Endothelial cell (in vitro differentiated cells): Measurements from ENCODE around the gene FARP1. TPM values are rescaled to one million over a fixed set of nuclear protein-coding genes. Genes with fewer than 3 reads are reported as not detected.

Experiments used
- DNase-seq: peaks from one replicate; pipeline ENCODE4 v3.0.0; 2021; ENCODE audit warnings: low spot score
- H3K27ac Mint-ChIP-seq: one replicate; pipeline ENCODE4 v1.8.0; 2021; ENCODE audit warnings: mixed read lengths, inconsistent platforms; ENCODE audit not compliant: unreplicated experiment
- H3K27me3 Mint-ChIP-seq: one replicate; pipeline ENCODE4 v1.8.0; 2021; ENCODE audit warnings: mild to moderate bottlenecking, moderate library complexity, mixed read lengths, inconsistent platforms; ENCODE audit not compliant: unreplicated experiment
- H3K36me3 Mint-ChIP-seq: one replicate; pipeline ENCODE4 v1.8.0; 2021; ENCODE audit warnings: mild to moderate bottlenecking, low read depth, mixed read lengths, inconsistent platforms; ENCODE audit not compliant: unreplicated experiment
- H3K4me1 Mint-ChIP-seq: one replicate; pipeline ENCODE4 v1.8.0; 2021; ENCODE audit warnings: mild to moderate bottlenecking, mixed read lengths, inconsistent platforms; ENCODE audit not compliant: unreplicated experiment
- H3K4me3 Mint-ChIP-seq: one replicate; pipeline ENCODE4 v1.8.0; 2021; ENCODE audit warnings: mild to moderate bottlenecking, mixed read lengths, inconsistent platforms; ENCODE audit not compliant: unreplicated experiment
- H3K9me3 Mint-ChIP-seq: one replicate; pipeline ENCODE4 v1.8.0; 2021; ENCODE audit warnings: mixed read lengths, inconsistent platforms; ENCODE audit not compliant: unreplicated experiment
- total RNA-seq: library from RNA; stranded (reverse); fragmentation: NEBNext Ultra II Directional; extraction: Animal tissue kit (Norgen Biotek cat#: 25700); gene quantifications from one replicate; pipeline ENCODE4 v1.2.1, GENCODE V29; 2021; ENCODE audit not compliant: unreplicated experiment
- TF ChIP-seq, protein P1 (sequence below): fragments of 200-600 bp; sonication (generic); IDR thresholded peaks from one replicate; pipeline ENCODE4 v1.5.0; 2021; ENCODE audit warnings: antibody characterized with exemption; ENCODE audit not compliant: unreplicated experiment

Gene FARP1
- total RNA-seq, 1 donor from 2014 or later: 167 TPM

GRCh38 chr13:98358937-98359336, 216.0 kb downstream of the FARP1 start:
- H3K36me3 Mint-ChIP-seq: no peaks in the 10 kb centered on the region
- H3K4me3 Mint-ChIP-seq: no peak overlapping the region
- no peak for DNase-seq
- H3K9me3 Mint-ChIP-seq: no peaks in the 10 kb centered on the region
- no peaks in the 10 kb centered on the region for H3K27me3 Mint-ChIP-seq
- H3K27ac Mint-ChIP-seq: no peak overlapping the region
- H3K4me1 Mint-ChIP-seq: peaks cover 6% of the 10 kb centered on the region
- TF ChIP-seq, protein P1, sequence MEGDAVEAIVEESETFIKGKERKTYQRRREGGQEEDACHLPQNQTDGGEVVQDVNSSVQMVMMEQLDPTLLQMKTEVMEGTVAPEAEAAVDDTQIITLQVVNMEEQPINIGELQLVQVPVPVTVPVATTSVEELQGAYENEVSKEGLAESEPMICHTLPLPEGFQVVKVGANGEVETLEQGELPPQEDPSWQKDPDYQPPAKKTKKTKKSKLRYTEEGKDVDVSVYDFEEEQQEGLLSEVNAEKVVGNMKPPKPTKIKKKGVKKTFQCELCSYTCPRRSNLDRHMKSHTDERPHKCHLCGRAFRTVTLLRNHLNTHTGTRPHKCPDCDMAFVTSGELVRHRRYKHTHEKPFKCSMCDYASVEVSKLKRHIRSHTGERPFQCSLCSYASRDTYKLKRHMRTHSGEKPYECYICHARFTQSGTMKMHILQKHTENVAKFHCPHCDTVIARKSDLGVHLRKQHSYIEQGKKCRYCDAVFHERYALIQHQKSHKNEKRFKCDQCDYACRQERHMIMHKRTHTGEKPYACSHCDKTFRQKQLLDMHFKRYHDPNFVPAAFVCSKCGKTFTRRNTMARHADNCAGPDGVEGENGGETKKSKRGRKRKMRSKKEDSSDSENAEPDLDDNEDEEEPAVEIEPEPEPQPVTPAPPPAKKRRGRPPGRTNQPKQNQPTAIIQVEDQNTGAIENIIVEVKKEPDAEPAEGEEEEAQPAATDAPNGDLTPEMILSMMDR: no peak

GRCh38 chr13:98360545-98360944, 217.7 kb downstream of the FARP1 start:
- Mint-ChIP-seq H3K4me1 (peaks cover 8% of the 10 kb centered on the region), H3K9me3 (no peaks in the 10 kb centered on the region), H3K36me3 (no peaks in the 10 kb centered on the region), H3K27ac (no peak overlapping the region), H3K27me3 (no peaks in the 10 kb centered on the region), H3K4me3 (no peak overlapping the region)
- TF ChIP-seq, protein P1: no peak
- DNase-seq: no peak

- no peak overlapping the region for H3K4me3 Mint-ChIP-seq
- H3K27ac Mint-ChIP-seq: no peak overlapping the region
- no peaks in the 10 kb centered on the region for H3K27me3 Mint-ChIP-seq
- no peaks in the 10 kb centered on the region for H3K9me3 Mint-ChIP-seq
- H3K4me1 Mint-ChIP-seq: peaks cover 7% of the 10 kb centered on the region
- H3K36me3 Mint-ChIP-seq: peaks cover under 1% of the 10 kb centered on the region
- no peak for DNase-seq
- TF ChIP-seq, protein P1: no peak
Observed at GRCh38 chr13:98363326-98363725, 220.4 kb downstream of the FARP1 start.

DNA sequence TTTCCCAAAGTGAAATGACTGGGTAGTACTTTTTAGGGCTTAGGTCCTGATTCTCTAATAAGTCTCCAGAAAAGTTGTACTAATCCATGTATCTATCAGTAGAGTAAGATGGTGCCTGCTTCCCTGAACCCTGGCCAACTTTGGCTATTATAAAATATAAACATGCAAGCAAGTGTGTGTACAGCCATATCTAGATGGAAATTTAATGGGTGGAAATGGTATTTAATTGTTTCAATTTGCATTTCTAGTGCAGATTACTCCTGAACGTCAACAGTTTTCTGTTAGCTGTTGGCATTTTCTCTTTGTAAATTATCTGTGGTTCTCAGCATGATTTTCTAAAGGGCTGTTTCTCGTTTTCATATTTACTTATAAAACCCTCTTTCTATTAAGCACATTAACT, 221.3 kb downstream of the FARP1 start:
- DNase-seq: no peak
- Mint-ChIP-seq H3K4me1 (peaks cover 7% of the 10 kb centered on the region), H3K27me3 (no peaks in the 10 kb centered on the region), H3K4me3 (no peak overlapping the region), H3K36me3 (peaks cover 5% of the 10 kb centered on the region), H3K9me3 (no peaks in the 10 kb centered on the region), H3K27ac (no peak overlapping the region)
- TF ChIP-seq, protein P1: no peak

DNA sequence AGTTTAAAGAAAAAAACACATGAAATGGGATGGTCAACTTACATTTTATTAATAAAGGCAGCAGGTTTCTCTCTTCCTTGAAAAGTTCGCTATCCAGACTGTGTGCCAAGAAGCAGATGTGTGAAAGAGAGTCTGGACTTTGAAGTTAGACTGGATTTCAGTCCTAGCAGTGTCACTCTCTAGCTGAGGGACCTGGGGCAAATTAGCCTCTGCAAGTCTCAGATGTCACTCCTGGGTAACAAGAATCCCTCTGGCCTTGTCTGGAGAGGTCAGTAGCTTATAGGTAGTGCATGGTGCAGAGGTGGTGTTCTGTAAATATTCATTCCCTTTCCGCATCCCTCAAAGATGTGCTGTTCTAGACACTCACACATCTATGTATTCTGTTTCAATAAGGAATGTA, 221.8 kb downstream of the FARP1 start:
- no peaks in the 10 kb centered on the region for H3K27me3 Mint-ChIP-seq
- H3K9me3 Mint-ChIP-seq: no peaks in the 10 kb centered on the region
- H3K4me1 Mint-ChIP-seq: peaks cover 7% of the 10 kb centered on the region
- H3K36me3 Mint-ChIP-seq: peaks cover 8% of the 10 kb centered on the region
- no peak overlapping the region for H3K27ac Mint-ChIP-seq
- no peak overlapping the region for H3K4me3 Mint-ChIP-seq
- no peak for DNase-seq
- TF ChIP-seq, protein P1: no peak
